HL-60 (cell line): ENCODE measurements around the gene TXNIP.

Source experiments
- POLR2AphosphoS5 ChIP-seq: IDR thresholded peaks from 2 replicates; pipeline ENCODE4 v1.6.1; 2012; ENCODE audit warnings: low read depth
- TF ChIP-seq, protein P1 (sequence below): IDR thresholded peaks from one replicate; pipeline ENCODE4 v1.5.1; 2011; ENCODE audit warnings: low read length, control low read depth, inconsistent platforms; ENCODE audit not compliant: insufficient read depth
- TF ChIP-seq, protein P2 (sequence below): IDR thresholded peaks from 2 replicates; pipeline ENCODE4 v1.6.1; 2012; ENCODE audit warnings: low read depth; ENCODE audit not compliant: insufficient replicate concordance

DNA sequence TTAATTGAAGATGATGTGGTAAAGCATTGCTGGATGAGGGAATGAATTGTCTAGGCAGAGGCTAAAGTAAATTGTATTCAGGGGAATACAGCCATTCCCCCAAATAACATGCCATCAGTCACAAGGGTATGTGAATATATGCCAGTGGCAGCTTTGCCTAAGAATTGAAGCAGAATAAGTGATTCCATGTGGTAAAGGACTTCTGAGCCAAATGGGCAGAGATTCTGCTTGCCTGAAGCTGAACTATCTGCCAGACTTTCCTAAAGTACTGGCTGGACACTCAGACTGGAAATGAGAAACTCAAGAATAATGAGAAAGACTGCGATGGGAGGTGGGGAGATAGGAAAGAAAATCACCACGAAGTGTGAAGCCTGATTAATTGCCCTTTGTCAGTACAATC, 40.9 kb downstream of the TXNIP start:
- TF ChIP-seq POLR2AphosphoS5: no peak
- TF ChIP-seq, protein P1, sequence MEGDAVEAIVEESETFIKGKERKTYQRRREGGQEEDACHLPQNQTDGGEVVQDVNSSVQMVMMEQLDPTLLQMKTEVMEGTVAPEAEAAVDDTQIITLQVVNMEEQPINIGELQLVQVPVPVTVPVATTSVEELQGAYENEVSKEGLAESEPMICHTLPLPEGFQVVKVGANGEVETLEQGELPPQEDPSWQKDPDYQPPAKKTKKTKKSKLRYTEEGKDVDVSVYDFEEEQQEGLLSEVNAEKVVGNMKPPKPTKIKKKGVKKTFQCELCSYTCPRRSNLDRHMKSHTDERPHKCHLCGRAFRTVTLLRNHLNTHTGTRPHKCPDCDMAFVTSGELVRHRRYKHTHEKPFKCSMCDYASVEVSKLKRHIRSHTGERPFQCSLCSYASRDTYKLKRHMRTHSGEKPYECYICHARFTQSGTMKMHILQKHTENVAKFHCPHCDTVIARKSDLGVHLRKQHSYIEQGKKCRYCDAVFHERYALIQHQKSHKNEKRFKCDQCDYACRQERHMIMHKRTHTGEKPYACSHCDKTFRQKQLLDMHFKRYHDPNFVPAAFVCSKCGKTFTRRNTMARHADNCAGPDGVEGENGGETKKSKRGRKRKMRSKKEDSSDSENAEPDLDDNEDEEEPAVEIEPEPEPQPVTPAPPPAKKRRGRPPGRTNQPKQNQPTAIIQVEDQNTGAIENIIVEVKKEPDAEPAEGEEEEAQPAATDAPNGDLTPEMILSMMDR: no peak
- TF ChIP-seq, protein P2, sequence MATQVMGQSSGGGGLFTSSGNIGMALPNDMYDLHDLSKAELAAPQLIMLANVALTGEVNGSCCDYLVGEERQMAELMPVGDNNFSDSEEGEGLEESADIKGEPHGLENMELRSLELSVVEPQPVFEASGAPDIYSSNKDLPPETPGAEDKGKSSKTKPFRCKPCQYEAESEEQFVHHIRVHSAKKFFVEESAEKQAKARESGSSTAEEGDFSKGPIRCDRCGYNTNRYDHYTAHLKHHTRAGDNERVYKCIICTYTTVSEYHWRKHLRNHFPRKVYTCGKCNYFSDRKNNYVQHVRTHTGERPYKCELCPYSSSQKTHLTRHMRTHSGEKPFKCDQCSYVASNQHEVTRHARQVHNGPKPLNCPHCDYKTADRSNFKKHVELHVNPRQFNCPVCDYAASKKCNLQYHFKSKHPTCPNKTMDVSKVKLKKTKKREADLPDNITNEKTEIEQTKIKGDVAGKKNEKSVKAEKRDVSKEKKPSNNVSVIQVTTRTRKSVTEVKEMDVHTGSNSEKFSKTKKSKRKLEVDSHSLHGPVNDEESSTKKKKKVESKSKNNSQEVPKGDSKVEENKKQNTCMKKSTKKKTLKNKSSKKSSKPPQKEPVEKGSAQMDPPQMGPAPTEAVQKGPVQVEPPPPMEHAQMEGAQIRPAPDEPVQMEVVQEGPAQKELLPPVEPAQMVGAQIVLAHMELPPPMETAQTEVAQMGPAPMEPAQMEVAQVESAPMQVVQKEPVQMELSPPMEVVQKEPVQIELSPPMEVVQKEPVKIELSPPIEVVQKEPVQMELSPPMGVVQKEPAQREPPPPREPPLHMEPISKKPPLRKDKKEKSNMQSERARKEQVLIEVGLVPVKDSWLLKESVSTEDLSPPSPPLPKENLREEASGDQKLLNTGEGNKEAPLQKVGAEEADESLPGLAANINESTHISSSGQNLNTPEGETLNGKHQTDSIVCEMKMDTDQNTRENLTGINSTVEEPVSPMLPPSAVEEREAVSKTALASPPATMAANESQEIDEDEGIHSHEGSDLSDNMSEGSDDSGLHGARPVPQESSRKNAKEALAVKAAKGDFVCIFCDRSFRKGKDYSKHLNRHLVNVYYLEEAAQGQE: no peak
